ENCODE results near the gene ADI1.

DNA sequence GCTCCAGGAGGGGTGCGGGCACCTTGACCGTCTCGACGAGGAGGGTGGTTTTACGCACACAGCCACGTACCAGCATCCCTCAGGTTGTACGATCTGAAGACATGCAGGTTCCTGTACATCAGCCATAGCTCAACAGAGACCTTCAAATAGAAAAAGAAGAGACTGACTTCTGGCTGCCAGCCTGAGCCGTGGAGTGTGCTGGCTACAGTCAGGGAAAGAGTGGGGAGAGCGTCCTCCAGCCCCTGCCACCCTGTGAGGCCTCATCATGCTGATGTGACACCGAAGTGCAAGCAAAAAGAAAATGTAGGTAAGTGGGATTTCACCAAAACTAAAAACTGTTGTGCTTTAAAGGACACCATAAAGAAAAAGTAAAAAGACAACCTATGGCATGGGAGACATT is 47.0 kb downstream of the ADI1 start:
- TF ChIP-seq, protein P1, sequence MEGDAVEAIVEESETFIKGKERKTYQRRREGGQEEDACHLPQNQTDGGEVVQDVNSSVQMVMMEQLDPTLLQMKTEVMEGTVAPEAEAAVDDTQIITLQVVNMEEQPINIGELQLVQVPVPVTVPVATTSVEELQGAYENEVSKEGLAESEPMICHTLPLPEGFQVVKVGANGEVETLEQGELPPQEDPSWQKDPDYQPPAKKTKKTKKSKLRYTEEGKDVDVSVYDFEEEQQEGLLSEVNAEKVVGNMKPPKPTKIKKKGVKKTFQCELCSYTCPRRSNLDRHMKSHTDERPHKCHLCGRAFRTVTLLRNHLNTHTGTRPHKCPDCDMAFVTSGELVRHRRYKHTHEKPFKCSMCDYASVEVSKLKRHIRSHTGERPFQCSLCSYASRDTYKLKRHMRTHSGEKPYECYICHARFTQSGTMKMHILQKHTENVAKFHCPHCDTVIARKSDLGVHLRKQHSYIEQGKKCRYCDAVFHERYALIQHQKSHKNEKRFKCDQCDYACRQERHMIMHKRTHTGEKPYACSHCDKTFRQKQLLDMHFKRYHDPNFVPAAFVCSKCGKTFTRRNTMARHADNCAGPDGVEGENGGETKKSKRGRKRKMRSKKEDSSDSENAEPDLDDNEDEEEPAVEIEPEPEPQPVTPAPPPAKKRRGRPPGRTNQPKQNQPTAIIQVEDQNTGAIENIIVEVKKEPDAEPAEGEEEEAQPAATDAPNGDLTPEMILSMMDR (IDR thresholded peaks at IDR 0.05): no peak
- TF ChIP-seq EP300 (IDR thresholded peaks at IDR 0.05) (no peak), POLR2A (IDR thresholded peaks at IDR 0.05) (no peak), POLR2AphosphoS5 (IDR thresholded peaks at IDR 0.05) (no peak)
